Measurements from ENCODE around the gene IGSF21. TPM values are rescaled to one million over a fixed set of nuclear protein-coding genes. Genes with fewer than 3 reads are reported as not detected.

IGSF21 gene
- total RNA-seq, 1 donor from 2014 or later: 1.8 TPM

- intact Hi-C loops (cut with DNase I): no loop called here
- no peak for TF ChIP-seq CTCF (IDR thresholded peaks at IDR 0.05)
- no peak for ATAC-seq
- H3K27me3 ChIP-seq (ENCODE audit: low read depth): peaks cover 25% of the 10 kb centered on the region
- DNase-seq: no peak
- no peak overlapping the region for H3K4me3 ChIP-seq
- H3K27ac ChIP-seq: no peak overlapping the region
- H3K36me3 ChIP-seq: no peaks in the 10 kb centered on the region
- H3K9me3 ChIP-seq: no peaks in the 10 kb centered on the region
- no peaks in the 10 kb centered on the region for H3K4me1 ChIP-seq
Measured at GRCh38 chr1:18348354-18348753, 240.8 kb downstream of the IGSF21 start.

DNA sequence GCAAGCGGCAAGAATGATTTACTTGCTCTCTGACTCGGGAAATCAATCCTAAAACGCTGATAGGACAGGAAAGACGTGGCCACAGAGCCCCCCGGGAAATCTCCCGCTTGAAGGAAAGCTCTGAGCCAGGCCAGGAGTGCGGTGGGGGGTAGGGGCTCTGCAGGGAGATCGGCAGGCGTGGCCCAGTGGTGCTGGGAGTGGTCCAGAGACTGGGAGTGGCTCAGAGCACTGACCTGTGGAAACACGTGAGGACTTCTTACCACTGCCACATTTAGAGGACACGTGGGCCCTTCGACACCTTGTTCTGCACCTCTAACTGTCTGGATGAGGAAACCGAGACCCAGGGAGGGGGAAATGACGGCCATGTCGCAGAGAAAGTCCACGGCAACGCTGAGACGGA is 243.1 kb downstream of the IGSF21 start:
- no peak overlapping the region for H3K27ac ChIP-seq
- no peaks in the 10 kb centered on the region for H3K9me3 ChIP-seq
- TF ChIP-seq CTCF (IDR thresholded peaks at IDR 0.05): no peak
- intact Hi-C loops (cut with DNase I): no loop called here
- H3K4me1 ChIP-seq: no peaks in the 10 kb centered on the region
- H3K4me3 ChIP-seq: no peak overlapping the region
- ATAC-seq (no peak), DNase-seq (no peak)
- H3K27me3 ChIP-seq (ENCODE audit: low read depth): peaks cover 28% of the 10 kb centered on the region
- no peaks in the 10 kb centered on the region for H3K36me3 ChIP-seq

GRCh38 chr1:18351735-18352134 is 244.1 kb downstream of the IGSF21 start:
- H3K27me3 ChIP-seq (ENCODE audit: low read depth): peaks cover 28% of the 10 kb centered on the region
- ATAC-seq (no peak), DNase-seq (no peak)
- H3K36me3 ChIP-seq: no peaks in the 10 kb centered on the region
- no peaks in the 10 kb centered on the region for H3K9me3 ChIP-seq
- H3K27ac ChIP-seq: no peak overlapping the region
- no peak overlapping the region for H3K4me3 ChIP-seq
- H3K4me1 ChIP-seq: no peaks in the 10 kb centered on the region
- intact Hi-C loops (cut with DNase I): no loop called here
- no peak for TF ChIP-seq CTCF (IDR thresholded peaks at IDR 0.05)

DNA sequence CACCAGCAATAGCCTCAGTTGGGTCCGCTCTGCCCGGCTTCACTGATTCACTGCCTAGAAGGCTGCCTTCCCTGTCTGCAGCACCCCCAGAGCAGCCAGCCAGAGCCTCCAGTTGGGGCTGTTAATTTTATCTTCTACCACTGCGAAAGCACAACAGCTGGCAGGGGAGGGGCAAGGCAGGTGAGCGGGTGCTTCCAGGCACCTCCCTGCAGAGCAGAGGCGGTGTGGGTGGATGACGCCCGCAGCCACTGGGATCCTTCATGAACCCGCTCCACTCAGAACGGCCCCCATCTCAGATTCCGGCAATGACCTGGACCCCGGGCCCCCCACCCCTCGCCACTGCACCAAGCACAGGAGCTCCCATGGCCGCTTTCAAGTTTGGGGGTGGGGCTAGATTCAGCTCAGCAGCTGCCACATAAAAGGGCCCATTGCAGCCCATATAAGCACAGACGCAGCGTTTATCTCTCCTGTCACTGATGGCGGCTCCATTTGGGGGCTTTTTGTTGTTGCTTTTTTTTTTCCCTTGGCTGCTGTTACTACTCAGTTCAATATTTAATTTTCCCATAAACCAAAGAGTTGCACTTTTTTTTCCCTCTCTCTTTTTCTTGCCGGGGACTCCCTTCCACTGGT is 245.2 kb downstream of the IGSF21 start:
- no peak overlapping the region for H3K4me3 ChIP-seq
- H3K27ac ChIP-seq: no peak overlapping the region
- DNase-seq (no peak), ATAC-seq (no peak)
- no peaks in the 10 kb centered on the region for H3K4me1 ChIP-seq
- no peak for TF ChIP-seq CTCF (IDR thresholded peaks at IDR 0.05)
- peaks cover 28% of the 10 kb centered on the region for H3K27me3 ChIP-seq (ENCODE audit: low read depth)
- intact Hi-C loops (cut with DNase I): no loop called here
- H3K9me3 ChIP-seq: no peaks in the 10 kb centered on the region
- no peaks in the 10 kb centered on the region for H3K36me3 ChIP-seq

GRCh38 chr1:18353528-18353927 is 245.9 kb downstream of the IGSF21 start:
- H3K27ac ChIP-seq: no peak overlapping the region
- DNase-seq (no peak), ATAC-seq (no peak)
- H3K36me3 ChIP-seq: no peaks in the 10 kb centered on the region
- peaks cover 29% of the 10 kb centered on the region for H3K27me3 ChIP-seq (ENCODE audit: low read depth)
- intact Hi-C loops (cut with DNase I): no loop called here
- H3K4me1 ChIP-seq: no peaks in the 10 kb centered on the region
- H3K9me3 ChIP-seq: no peaks in the 10 kb centered on the region
- no peak overlapping the region for H3K4me3 ChIP-seq
- no peak for TF ChIP-seq CTCF (IDR thresholded peaks at IDR 0.05)
